Stimulated activated CD8-positive, alpha-beta memory T cell treated with anti-CD3 and anti-CD28 coated beads, Interleukin-4, amount 100 ng/mL, for 4 hours (primary cell): Measurements from ENCODE around the gene ALKBH7.
"Not testable (repeated sequence)": the region's sequence is repeated elsewhere in the genome, so short reads cannot be mapped to it uniquely, and the experiment has no call there.

Experiments
- DNase-seq, 2 donors: peaks; one replicate each; pipeline ENCODE4 v3.0.0-alpha.2; 2020; ENCODE audit warnings: low read depth in 2 of 2, low spot score in 1 of 2

ALKBH7 gene, protein sequence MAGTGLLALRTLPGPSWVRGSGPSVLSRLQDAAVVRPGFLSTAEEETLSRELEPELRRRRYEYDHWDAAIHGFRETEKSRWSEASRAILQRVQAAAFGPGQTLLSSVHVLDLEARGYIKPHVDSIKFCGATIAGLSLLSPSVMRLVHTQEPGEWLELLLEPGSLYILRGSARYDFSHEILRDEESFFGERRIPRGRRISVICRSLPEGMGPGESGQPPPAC

GRCh38 chr19:6372594-6373095 lies at the start of gene ALKBH7:
Gene ALKBH7 (plus strand): TSS chr19:6372794. CDS start chr19:6372821, 27 bp downstream.
- DNase-seq, result peak; percentile 87 to 94

GRCh38 chr19:6324757-6325156 lies 47.8 kb upstream of the ALKBH7 start:
- DNase-seq, result no peak

DNA sequence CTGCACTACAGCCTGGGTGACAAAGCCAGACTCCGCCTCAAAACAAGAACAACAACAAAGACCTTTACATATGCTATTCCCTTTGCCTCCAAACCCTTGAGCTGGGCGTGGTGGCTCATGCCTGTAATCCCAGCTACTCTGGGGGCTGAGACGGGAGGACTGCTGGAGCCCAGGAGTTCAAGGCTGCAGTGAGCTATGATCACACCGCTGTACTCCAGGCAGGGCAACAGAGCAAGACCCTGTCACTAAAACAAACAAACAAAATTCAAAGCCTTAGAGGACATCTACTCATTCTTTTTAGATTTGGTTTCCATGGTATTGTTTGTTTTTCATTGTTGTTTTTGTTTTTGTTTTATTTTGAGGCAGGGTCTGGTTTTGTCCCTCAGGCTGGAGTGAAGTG lies 47.0 kb upstream of the ALKBH7 start:
- DNase-seq, result no peak

DNA sequence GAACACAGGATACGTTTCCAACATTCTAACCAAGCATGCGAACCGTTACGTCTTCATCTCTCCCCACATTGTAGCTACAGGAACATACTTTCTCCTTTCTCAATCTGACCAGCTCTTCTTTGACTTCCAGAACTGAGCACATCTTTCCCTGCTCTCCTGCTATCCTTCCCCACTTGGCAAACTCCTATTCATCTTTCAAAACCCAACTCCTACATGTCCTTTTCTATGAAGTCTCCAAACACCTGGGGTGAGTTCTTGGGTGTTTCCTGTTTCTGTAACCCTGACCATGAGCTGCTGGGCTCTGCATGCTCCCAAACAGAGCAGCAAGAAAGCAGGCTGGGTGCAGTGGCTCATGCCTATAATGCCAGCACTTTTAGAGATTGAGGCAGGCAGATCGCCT lies 45.8 kb upstream of the ALKBH7 start:
- no peak for DNase-seq

- DNase-seq, result no peak
Observed at GRCh38 chr19:6333439-6333838, 39.2 kb upstream of the ALKBH7 start, which contains the start of gene ACER1. Gene ACER1 (minus strand): TSS chr19:6333612. CDS start chr19:6333551, 61 bp downstream.

DNA sequence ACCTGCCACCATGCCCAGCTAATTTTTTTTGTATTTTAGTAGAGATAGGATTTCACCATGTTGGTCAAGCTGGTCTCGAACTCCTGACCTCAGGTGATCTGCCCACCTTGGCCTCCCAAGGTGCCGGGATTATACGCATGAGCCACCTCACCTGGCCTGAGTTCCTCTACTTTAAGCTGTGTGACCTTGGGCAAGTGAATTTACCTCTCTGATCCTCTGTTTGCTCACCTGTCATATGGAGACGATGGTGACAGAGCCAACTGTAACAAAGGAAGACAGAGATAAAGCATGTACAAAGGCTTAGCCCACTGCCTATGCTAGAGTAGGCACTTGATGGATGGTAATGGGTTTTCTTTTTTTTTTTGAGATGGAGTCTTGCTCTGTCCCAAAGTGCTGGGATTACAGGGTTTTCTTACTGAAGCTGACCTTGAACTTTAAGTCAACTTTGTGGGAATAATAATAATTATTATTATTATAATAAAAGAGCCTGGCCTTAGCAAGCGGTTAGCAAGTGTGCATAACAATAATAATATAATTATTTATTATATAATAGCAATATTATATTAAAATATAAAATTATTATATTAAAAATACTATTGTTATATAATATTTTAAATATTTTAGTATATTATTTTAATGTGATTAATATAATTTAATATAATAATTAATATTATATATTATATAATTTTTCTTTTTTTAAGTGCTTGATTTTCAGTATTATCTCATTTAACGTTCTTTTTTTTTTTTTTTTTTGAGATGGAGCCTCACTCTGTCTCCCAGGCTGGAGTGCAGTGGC lies 37.9 kb upstream of the ALKBH7 start:
- DNase-seq, result no peak

- no peak for DNase-seq
Observed at GRCh38 chr19:6340493-6341201, 31.9 kb upstream of the ALKBH7 start.

DNA sequence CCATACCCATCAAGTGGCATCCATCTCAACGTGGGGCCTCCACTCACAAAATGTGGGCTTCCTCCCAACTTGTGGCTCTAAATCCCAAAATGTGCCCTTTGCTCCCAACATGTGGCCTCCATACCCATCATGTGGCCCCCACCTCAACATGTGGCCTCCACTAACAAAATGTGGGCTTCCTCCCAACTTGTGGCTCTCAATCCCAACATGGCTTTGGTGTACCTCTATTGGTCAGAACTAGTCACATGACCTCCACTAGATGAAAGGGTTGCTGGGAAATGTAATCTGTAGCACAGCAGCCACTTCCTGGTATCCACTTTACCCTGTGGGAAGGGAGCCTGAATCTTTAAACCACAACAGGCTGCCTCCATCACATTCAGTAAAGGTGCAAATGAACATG lies 29.1 kb upstream of the ALKBH7 start:
- DNase-seq, result no peak

- not testable (repeated sequence) for DNase-seq
Observed at GRCh38 chr19:6349271-6349670, 23.3 kb upstream of the ALKBH7 start.

GRCh38 chr19:6350688-6351087 lies 21.9 kb upstream of the ALKBH7 start:
- no peak for DNase-seq

DNA sequence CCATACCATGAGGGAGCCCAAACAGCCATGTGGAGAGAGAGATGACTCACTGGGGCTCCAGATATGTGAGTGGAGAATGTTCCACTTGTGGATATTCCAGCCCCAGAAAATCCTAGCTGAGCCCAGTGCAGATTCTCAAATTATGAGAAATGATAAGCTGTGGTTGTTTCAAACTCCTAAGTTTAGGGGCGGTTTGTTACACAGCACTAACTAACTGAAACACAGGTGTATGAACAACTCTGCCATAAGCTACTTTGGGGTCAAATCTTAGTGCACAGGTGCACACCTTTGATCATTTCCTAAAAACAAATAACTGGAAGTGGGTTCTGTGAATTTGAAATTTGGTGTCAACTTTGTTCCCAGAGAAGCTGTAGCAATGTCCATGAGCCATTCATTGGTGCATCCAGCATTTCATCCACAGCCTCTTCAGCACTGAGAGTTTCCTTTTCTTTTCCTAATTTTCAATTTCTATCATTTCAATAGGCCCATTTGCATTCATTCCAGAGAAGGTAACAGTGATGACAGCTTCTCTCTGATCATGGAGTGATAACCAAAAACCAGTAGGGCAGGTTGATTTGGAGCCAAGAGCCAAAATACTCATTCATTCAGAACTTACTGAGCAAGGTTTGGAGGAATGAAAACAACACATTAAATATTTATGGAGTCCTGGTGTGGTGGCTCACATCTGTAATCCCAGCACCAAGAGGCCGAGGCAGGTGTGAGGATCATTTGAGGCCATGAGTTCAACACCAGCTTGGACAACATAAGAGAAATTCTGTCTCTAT lies 20.0 kb upstream of the ALKBH7 start:
- DNase-seq, result no peak

DNA sequence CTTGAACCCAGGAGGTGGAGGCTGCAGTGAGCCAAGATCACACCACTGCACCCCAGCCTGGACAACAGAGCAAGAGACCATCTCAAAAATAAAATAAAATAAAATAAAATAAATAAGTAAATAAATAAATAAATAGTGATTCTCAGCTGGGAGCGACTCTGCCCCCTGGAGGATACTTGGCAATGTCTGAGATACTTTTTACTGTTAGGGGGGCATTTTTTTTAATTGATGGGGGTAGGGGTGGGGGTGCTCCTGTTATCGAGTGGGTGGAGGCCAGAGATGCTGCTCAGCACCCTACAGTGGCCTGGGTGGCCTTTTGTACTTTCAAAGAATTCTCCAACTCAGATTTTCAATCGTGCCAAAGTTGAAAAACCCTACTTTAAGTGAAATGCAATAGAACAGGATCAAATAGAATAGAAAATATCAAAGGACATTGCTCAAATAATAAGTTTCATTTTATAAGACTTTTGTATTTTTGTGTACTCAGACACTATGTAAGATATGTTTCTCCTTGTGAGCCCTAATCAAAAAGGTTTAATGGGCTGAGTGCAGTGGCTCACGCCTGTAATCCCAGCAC lies 18.4 kb upstream of the ALKBH7 start:
- no peak for DNase-seq

DNA sequence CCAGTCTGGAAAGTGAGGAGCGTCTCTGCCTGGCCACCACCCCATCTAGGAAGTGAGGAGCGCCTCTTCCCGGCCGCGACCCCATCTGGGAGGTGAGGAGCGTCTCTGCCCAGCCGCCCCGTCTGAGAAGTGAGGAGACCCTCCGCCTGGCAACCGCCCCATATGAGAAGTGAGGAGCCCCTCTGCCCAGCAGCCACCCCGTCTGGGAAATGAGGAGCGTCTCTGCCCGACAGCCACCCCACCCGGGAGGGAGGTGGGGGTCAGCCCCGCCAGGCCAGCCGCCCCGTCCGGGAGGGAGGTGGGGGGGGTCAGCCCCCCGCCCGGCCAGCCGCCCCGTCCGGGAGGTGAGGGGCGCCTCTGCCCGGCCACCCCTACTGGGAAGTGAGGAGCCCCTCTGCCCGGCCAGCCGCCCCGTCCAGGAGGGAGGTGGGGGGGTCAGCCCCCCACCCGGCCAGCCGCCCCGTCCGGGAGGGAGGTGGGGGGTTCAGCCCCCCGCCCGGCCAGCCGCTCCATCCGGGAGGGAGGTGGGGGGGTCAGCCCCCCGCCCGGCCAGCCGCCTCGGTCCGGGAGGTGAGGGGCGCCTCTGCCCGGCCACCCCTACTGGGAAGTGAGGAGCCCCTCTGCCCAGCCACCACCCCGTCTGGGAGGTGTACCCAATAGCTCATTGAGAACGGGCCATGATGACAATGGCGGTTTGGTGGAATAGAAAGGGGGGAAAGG lies 17.1 kb upstream of the ALKBH7 start:
- not testable (repeated sequence) for DNase-seq

- DNase-seq, result no peak
Observed at GRCh38 chr19:6357174-6357573, 15.4 kb upstream of the ALKBH7 start.

- no peak for DNase-seq
Observed at GRCh38 chr19:6358003-6358402, 14.6 kb upstream of the ALKBH7 start.

GRCh38 chr19:6359568-6360341 lies 12.8 kb upstream of the ALKBH7 start:
- DNase-seq, result no peak

- DNase-seq, result not testable (repeated sequence)
Observed at GRCh38 chr19:6360445-6360844, 12.1 kb upstream of the ALKBH7 start.

- not testable (repeated sequence) for DNase-seq
Observed at GRCh38 chr19:6360857-6361216, 11.8 kb upstream of the ALKBH7 start.

DNA sequence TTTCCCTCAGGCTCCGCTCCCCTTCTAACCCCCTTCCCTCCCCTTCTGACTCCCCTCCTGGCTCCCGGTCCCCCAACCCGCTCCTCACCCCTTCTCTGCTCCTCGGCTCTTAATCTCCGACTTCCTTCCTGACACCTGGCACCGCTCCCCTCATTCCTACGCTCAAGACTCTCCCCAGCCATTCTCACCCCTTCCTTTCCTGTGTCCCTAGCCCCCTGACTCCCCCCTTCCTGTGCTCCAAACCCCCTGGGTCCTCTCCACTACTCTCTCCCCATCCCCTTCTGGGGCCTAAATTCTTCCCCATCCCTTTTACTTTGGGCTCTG lies 10.6 kb upstream of the ALKBH7 start:
- DNase-seq, result no peak
